Coronary artery (tissue), 2 donors: ENCODE results near the gene CBR4.
"Not testable (repeated sequence)": the region's sequence is repeated elsewhere in the genome, so short reads cannot be mapped to it uniquely, and the experiment has no call there.

Source experiments
- DNase-seq: peaks from one replicate; pipeline ENCODE4 v3.0.0-alpha.2; 2017; ENCODE audit warnings: low spot score
- H3K27ac ChIP-seq, 2 donors: fragments of 200-600 bp; sonication (generic); one replicate each; pipeline ENCODE4 v1.5.1; 2016 to 2019
- H3K4me3 ChIP-seq: fragments of 200-600 bp; sonication (generic); 2 replicates; pipeline ENCODE4 v1.5.1; 2016; ENCODE audit warnings: mild to moderate bottlenecking, moderate library complexity
- CTCF ChIP-seq: fragments of 200-600 bp; sonication (generic); IDR thresholded peaks from one replicate; pipeline ENCODE4 v1.5.1; 2019; ENCODE audit warnings: antibody characterized with exemption

Gene CBR4

GRCh38 chr4:169042608-169043007 lies 32.6 kb upstream of the CBR4 start:
- no peak overlapping the region for H3K27ac ChIP-seq
- no peak for TF ChIP-seq CTCF
- H3K4me3 ChIP-seq = no peak overlapping the region
- no peak for DNase-seq

DNA sequence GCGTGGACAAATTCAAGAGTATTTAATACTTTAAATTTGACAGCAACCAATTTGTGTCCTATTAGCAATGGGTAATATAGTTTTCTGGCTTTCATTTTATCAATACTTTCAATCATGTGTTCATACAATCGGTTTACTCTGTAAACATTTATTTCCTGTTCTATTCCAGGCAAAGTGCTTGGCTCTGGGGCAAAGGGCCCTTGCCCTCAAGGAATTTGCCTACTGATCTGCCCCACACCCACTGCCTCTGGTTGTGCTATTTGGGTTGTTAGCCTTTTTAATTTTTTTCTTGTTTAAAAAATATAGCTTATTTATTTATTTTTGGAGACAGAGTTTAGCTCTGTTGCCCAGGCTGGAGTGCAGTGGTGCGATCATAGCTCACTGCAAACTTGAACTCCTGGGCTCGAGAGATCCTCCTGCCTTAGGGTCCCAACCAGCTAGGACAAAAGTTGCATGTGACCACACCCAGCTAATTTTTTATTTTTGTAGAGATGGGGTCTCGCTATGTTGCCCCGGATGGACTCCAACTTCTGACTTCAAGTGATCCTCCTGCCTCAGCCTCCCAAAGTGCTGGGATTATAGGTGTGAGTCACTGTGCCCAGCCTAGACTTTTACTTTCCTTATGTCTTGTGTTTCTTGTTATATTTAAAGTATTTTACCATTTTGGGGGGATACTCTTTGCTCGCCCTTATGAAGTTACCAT lies 30.7 kb upstream of the CBR4 start:
- DNase-seq = no peak
- H3K27ac ChIP-seq = no peak overlapping the region
- no peak overlapping the region for H3K4me3 ChIP-seq
- TF ChIP-seq CTCF = no peak

DNA sequence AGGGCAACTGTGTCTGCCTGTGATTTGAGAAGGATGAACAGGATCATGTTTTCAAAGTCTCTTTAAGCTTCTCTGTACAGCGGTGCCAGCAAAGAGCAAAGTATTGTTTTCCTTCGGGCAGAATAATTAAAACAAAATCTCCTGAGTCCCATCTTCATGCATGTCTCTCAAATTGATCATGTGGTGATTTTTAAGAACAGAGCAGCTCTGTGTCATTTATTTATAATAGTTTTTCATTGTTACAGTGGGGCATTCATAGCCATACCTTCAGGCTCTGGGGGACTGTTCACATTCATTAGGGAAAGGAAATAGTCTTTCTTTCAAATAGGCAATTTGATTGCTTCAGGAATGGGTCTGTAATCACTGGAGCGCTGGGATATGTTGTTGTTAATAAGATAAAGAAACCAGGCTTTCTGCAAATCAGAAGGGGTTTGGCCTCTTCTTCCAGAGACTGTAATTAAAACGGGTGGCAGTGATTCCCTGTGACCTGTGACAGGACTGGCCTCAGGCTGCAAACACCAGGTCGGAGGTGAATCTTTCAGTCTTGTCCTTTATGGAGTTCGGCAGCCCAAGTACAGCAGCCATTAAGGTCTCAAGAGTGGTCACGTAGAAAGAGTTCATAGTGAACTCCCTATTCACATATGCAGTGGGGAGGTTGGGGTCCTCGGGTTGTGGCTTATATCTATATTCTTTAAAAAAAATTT lies 29.3 kb upstream of the CBR4 start:
- no peak for TF ChIP-seq CTCF

DNA sequence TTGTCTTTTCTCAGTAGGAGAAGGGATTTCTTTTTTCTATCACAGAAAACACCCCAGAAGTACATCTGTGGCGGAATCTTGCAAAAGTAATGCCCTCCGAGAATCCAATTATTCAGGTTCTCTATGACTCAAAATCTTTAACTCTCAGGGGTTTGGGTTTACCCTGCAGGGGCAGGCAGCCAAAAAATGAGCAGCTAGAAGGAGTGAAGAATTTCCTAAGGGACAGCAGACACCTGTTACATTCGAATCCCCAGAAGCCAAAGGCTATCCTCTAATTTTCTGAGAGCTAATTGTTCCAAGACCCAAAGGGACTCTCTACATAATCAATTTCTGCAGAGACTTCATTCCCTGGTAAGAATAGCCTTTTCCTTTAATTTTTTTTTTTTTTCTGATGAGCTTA lies 27.5 kb upstream of the CBR4 start:
- no peak overlapping the region for H3K27ac ChIP-seq
- no peak for DNase-seq
- H3K4me3 ChIP-seq = no peak overlapping the region
- no peak for TF ChIP-seq CTCF

More for the DNA sequence above, 29.3 kb upstream of the CBR4 start:
- DNase-seq = no peak
- Histone ChIP-seq H3K27ac (no peak overlapping the region), H3K4me3 (no peak overlapping the region)

- H3K27ac ChIP-seq, DNase-seq, H3K4me3 ChIP-seq: not testable (repeated sequence)
Measured at GRCh38 chr4:169035871-169036620, 26.0 kb upstream of the CBR4 start.

- Histone ChIP-seq H3K4me3 (no peak overlapping the region), H3K27ac (no peak overlapping the region)
- no peak for DNase-seq
- TF ChIP-seq CTCF = no peak
Measured at GRCh38 chr4:169033660-169034059, 23.6 kb upstream of the CBR4 start.

DNA sequence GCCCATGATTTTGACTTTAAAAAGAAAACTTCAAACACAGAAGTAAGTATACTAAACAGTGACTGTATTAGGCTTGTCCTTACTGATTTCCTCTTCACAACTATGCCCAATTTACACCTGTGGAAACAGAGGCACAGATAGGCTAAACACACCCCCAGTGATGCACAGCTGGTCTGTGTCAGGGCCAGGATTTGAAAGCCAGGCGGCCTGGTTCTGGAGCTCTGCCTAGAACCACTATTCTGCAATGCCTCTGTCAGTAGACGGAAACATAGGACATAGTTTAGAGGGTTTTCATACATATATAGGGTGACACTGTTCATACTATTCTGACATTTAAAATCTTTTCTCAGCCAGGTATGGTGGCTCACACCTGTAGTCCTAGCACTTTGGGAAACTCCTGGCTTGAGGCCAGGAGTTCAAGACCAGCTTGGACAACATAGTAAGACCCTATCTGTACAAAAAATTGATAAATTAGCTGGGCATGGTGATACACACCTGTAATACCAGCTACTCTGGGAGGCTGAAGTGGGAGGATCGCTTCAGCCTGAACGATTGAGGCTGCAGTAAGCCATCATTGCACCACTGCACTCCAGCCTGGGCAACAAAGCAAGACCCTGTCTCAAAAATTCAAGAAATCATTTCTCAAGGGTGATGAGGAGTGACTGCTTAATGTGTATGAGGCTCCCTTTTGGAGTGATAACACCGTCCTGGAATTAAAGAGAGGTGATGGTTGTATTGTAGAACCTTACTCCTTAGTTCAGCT lies 23.0 kb upstream of the CBR4 start:
- H3K27ac ChIP-seq = no peak overlapping the region
- H3K4me3 ChIP-seq = no peak overlapping the region
- DNase-seq = no peak
- TF ChIP-seq CTCF = no peak
